SK-N-SH treated with all-trans-retinoic acid at 6 μM for 48 hours (cell line): ENCODE measurements around the gene PFKL.

Source experiments
- BACH2 ChIP-seq: fragments of 250-450 bp; sonication (Bioruptor Pico); IDR thresholded peaks from 2 replicates; pipeline ENCODE4 v1.9.0; 2021; ENCODE audit warnings: mild to moderate bottlenecking, borderline replicate concordance
- CREB5 ChIP-seq: fragments of 250-450 bp; sonication (Bioruptor Pico); IDR thresholded peaks from 2 replicates; pipeline ENCODE4 v1.5.1; 2020; ENCODE audit warnings: low read depth, mild to moderate bottlenecking, moderate library complexity
- ESRRG ChIP-seq: fragments of 250-450 bp; sonication (Bioruptor Pico); IDR thresholded peaks from 2 replicates; pipeline ENCODE4 v1.6.1; 2021; ENCODE audit warnings: mild to moderate bottlenecking
- GLIS3 ChIP-seq: fragments of 250-450 bp; sonication (Bioruptor Pico); IDR thresholded peaks from 2 replicates; pipeline ENCODE4 v1.5.0; 2020; ENCODE audit warnings: mild to moderate bottlenecking, moderate library complexity
- TCF4 ChIP-seq: fragments of 250-450 bp; sonication (Bioruptor Pico); IDR thresholded peaks from 2 replicates; pipeline ENCODE4 v1.8.0; 2021; ENCODE audit warnings: mild to moderate bottlenecking, moderate library complexity, borderline replicate concordance
- ZC3H10 ChIP-seq: fragments of 250-450 bp; sonication (Bioruptor Pico); IDR thresholded peaks from 2 replicates; pipeline ENCODE4 v1.5.1; 2021; ENCODE audit warnings: mild to moderate bottlenecking, moderate library complexity
- ZFP30 ChIP-seq: fragments of 450-650 bp; formaldehyde crosslinking; IDR thresholded peaks from 2 replicates; pipeline ENCODE4 v1.5.0; 2022; ENCODE audit warnings: mild to moderate bottlenecking, moderate library complexity
- ZNF70 ChIP-seq: fragments of 450-650 bp; formaldehyde crosslinking; IDR thresholded peaks from 2 replicates; pipeline ENCODE4 v1.5.0; 2020; ENCODE audit warnings: mild to moderate bottlenecking, moderate library complexity

GRCh38 chr21:44321846-44322450, 22.1 kb downstream of the PFKL start:
- no peak for TF ChIP-seq ESRRG (CRISPR knock-in tag)
- TF ChIP-seq ZNF70 (CRISPR knock-in tag): no peak
- no peak for TF ChIP-seq BACH2 (CRISPR knock-in tag)
- TF ChIP-seq ZFP30 (CRISPR knock-in tag): no peak
- TF ChIP-seq CREB5 (CRISPR knock-in tag): no peak
- no peak for TF ChIP-seq TCF4
- no peak for TF ChIP-seq GLIS3
- no peak for TF ChIP-seq ZC3H10
